GM18517 (cell line): Measurements from ENCODE around the gene EDEM3.
A peak's percentile ranks its signal among the peaks of the same experiment; 100 is the strongest.
"Not testable (repeated sequence)": the region's sequence is repeated elsewhere in the genome, so short reads cannot be mapped to it uniquely, and the experiment has no call there.

Experiments
- ATAC-seq: cut with Tn5 transposase; IDR thresholded peaks from one replicate; pipeline ENCODE4 v1.9.1; 2021; ENCODE audit warnings: mild to moderate bottlenecking, moderate library complexity; ENCODE audit not compliant: unreplicated experiment

The EDEM3 gene

GRCh38 chr1:184680611-184681225, 73.9 kb downstream of the EDEM3 start:
- not testable (repeated sequence) for ATAC-seq

GRCh38 chr1:184679472-184679871, 75.2 kb downstream of the EDEM3 start:
- not testable (repeated sequence) for ATAC-seq

GRCh38 chr1:184677344-184677743, 77.3 kb downstream of the EDEM3 start:
- ATAC-seq: no peak

- no peak for ATAC-seq
Measured at GRCh38 chr1:184673305-184673704, 81.4 kb downstream of the EDEM3 start.

GRCh38 chr1:184672013-184672726, 82.5 kb downstream of the EDEM3 start:
- ATAC-seq: no peak

- no peak for ATAC-seq
Measured at GRCh38 chr1:184669391-184669790, 85.3 kb downstream of the EDEM3 start.

GRCh38 chr1:184665360-184665759, 89.3 kb downstream of the EDEM3 start:
- no peak for ATAC-seq

GRCh38 chr1:184664661-184665060, 90.0 kb downstream of the EDEM3 start:
- no peak for ATAC-seq

GRCh38 chr1:184664042-184664660, 90.5 kb downstream of the EDEM3 start:
- ATAC-seq: no peak

- ATAC-seq: no peak
Measured at GRCh38 chr1:184661801-184662200, 92.9 kb downstream of the EDEM3 start.

- ATAC-seq: no peak
Measured at GRCh38 chr1:184660462-184661191, 94.0 kb downstream of the EDEM3 start.

GRCh38 chr1:184658055-184658454, 96.6 kb downstream of the EDEM3 start:
- ATAC-seq: no peak

- no peak for ATAC-seq
Measured at GRCh38 chr1:184656221-184656620, 98.4 kb downstream of the EDEM3 start.

- no peak for ATAC-seq
Measured at GRCh38 chr1:184655185-184655584, 99.5 kb downstream of the EDEM3 start.

- no peak for ATAC-seq
Measured at GRCh38 chr1:184650177-184650866, 104.3 kb downstream of the EDEM3 start.

GRCh38 chr1:184649451-184649888, 105.2 kb downstream of the EDEM3 start:
- ATAC-seq: peak; percentile 95

- no peak for ATAC-seq
Measured at GRCh38 chr1:184648856-184649201, 105.8 kb downstream of the EDEM3 start.

GRCh38 chr1:184648160-184648855, 106.3 kb downstream of the EDEM3 start:
- no peak for ATAC-seq

- ATAC-seq: no peak
Measured at GRCh38 chr1:184647471-184647870, 107.2 kb downstream of the EDEM3 start.

- no peak for ATAC-seq
Measured at GRCh38 chr1:184646824-184647223, 107.8 kb downstream of the EDEM3 start.
